ENCODE results near the gene C9orf78.

Gene C9orf78

GRCh38 chr9:129835128-129835859 lies at the start of gene C9orf78, which contains the start of gene USP20:
Gene C9orf78, minus strand, starts transcription at chr9:129835275. Its CDS starts 54 bp downstream, at chr9:129835221.
Gene USP20, plus strand, starts transcription at chr9:129835458. Its CDS starts 17,098 bp downstream, at chr9:129852556.
- peak within 1 kb of the TSS; percentile 84 to 96 (median 86) for H3K9ac ChIP-seq (ENCODE audit: low read length in 5 of 5)
- H3K27ac ChIP-seq (ENCODE audit: low read depth, low read length), result peak within 1 kb of the TSS; percentile 72
- peaks cover 3 to 35% (median 28%) of the 10 kb centered on the region in 5 donors for H3K4me1 ChIP-seq (ENCODE audit: control insufficient read depth in 5 of 5, insufficient read depth in 5 of 5, low read length in 5 of 5)
- no peaks in the 10 kb centered on the region for H3K9me3 ChIP-seq (ENCODE audit: control insufficient read depth in 5 of 5, low read length in 5 of 5)
- no peaks in the 10 kb centered on the region for H3K27me3 ChIP-seq (ENCODE audit: control insufficient read depth in 5 of 5, insufficient read depth in 4 of 5, low read length in 5 of 5)
- peak within 1 kb of the TSS; percentile 82 to 99 (median 96) for H3K4me3 ChIP-seq (ENCODE audit: low read depth in 1 of 5, low read length in 5 of 5)
- peaks cover 0 to 26% (median 17%) of the 10 kb centered on the region in 5 donors for H3K36me3 ChIP-seq (ENCODE audit: control insufficient read depth in 5 of 5, insufficient read depth in 5 of 5, low read length in 5 of 5)

- H3K9ac ChIP-seq (ENCODE audit: low read length in 5 of 5), result peak overlapping the region in 3 of 5 donors; percentile 59 to 80 (median 76)
- H3K27me3 ChIP-seq (ENCODE audit: control insufficient read depth in 5 of 5, insufficient read depth in 4 of 5, low read length in 5 of 5), result no peaks in the 10 kb centered on the region
- peak overlapping the region; percentile 54 to 79 (median 62) for H3K4me3 ChIP-seq (ENCODE audit: low read depth in 1 of 5, low read length in 5 of 5)
- peaks cover 3 to 50% (median 30%) of the 10 kb centered on the region in 5 donors for H3K4me1 ChIP-seq (ENCODE audit: control insufficient read depth in 5 of 5, insufficient read depth in 5 of 5, low read length in 5 of 5)
- H3K36me3 ChIP-seq (ENCODE audit: control insufficient read depth in 5 of 5, insufficient read depth in 5 of 5, low read length in 5 of 5), result peaks cover 0 to 34% (median 5%) of the 10 kb centered on the region in 5 donors
- H3K27ac ChIP-seq (ENCODE audit: low read depth, low read length), result peak overlapping the region; percentile 57
- no peaks in the 10 kb centered on the region for H3K9me3 ChIP-seq (ENCODE audit: control insufficient read depth in 5 of 5, low read length in 5 of 5)
Observed at GRCh38 chr9:129884220-129885017, 49.3 kb upstream of the C9orf78 start.

GRCh38 chr9:129881547-129882324 lies 46.7 kb upstream of the C9orf78 start:
- H3K27ac ChIP-seq (ENCODE audit: low read depth, low read length), result no peak overlapping the region
- H3K9ac ChIP-seq (ENCODE audit: low read length in 5 of 5), result no peak overlapping the region

GRCh38 chr9:129880654-129881546 lies 45.8 kb upstream of the C9orf78 start:
- no peak overlapping the region for H3K9ac ChIP-seq (ENCODE audit: low read length in 5 of 5)
- H3K36me3 ChIP-seq (ENCODE audit: control insufficient read depth in 5 of 5, insufficient read depth in 5 of 5, low read length in 5 of 5), result peaks cover 0 to 46% (median 18%) of the 10 kb centered on the region in 5 donors
- H3K4me3 ChIP-seq (ENCODE audit: low read depth in 1 of 5, low read length in 5 of 5), result no peak overlapping the region
- no peak overlapping the region for H3K27ac ChIP-seq (ENCODE audit: low read depth, low read length)
- no peaks in the 10 kb centered on the region for H3K9me3 ChIP-seq (ENCODE audit: control insufficient read depth in 5 of 5, low read length in 5 of 5)
- H3K27me3 ChIP-seq (ENCODE audit: control insufficient read depth in 5 of 5, insufficient read depth in 4 of 5, low read length in 5 of 5), result no peaks in the 10 kb centered on the region
- peaks cover 0 to 21% (median 19%) of the 10 kb centered on the region in 5 donors for H3K4me1 ChIP-seq (ENCODE audit: control insufficient read depth in 5 of 5, insufficient read depth in 5 of 5, low read length in 5 of 5)

More at GRCh38 chr9:129881547-129882324, 46.7 kb upstream of the C9orf78 start:
- H3K9me3 ChIP-seq (ENCODE audit: control insufficient read depth in 5 of 5, low read length in 5 of 5), result no peaks in the 10 kb centered on the region
- no peaks in the 10 kb centered on the region for H3K27me3 ChIP-seq (ENCODE audit: control insufficient read depth in 5 of 5, insufficient read depth in 4 of 5, low read length in 5 of 5)
- peaks cover 3 to 29% (median 27%) of the 10 kb centered on the region in 5 donors for H3K4me1 ChIP-seq (ENCODE audit: control insufficient read depth in 5 of 5, insufficient read depth in 5 of 5, low read length in 5 of 5)
- H3K36me3 ChIP-seq (ENCODE audit: control insufficient read depth in 5 of 5, insufficient read depth in 5 of 5, low read length in 5 of 5), result peaks cover 0 to 42% (median 13%) of the 10 kb centered on the region in 5 donors
- H3K4me3 ChIP-seq (ENCODE audit: low read depth in 1 of 5, low read length in 5 of 5), result no peak overlapping the region

- H3K9ac ChIP-seq (ENCODE audit: low read length in 5 of 5), result no peak overlapping the region
- peaks cover 0 to 15% (median 14%) of the 10 kb centered on the region in 5 donors for H3K4me1 ChIP-seq (ENCODE audit: control insufficient read depth in 5 of 5, insufficient read depth in 5 of 5, low read length in 5 of 5)
- H3K36me3 ChIP-seq (ENCODE audit: control insufficient read depth in 5 of 5, insufficient read depth in 5 of 5, low read length in 5 of 5), result peaks cover 0 to 54% (median 26%) of the 10 kb centered on the region in 5 donors
- no peaks in the 10 kb centered on the region for H3K27me3 ChIP-seq (ENCODE audit: control insufficient read depth in 5 of 5, insufficient read depth in 4 of 5, low read length in 5 of 5)
- no peaks in the 10 kb centered on the region for H3K9me3 ChIP-seq (ENCODE audit: control insufficient read depth in 5 of 5, low read length in 5 of 5)
- no peak overlapping the region for H3K27ac ChIP-seq (ENCODE audit: low read depth, low read length)
- no peak overlapping the region for H3K4me3 ChIP-seq (ENCODE audit: low read depth in 1 of 5, low read length in 5 of 5)
Observed at GRCh38 chr9:129879991-129880653, 45.0 kb upstream of the C9orf78 start.

- H3K36me3 ChIP-seq (ENCODE audit: control insufficient read depth in 5 of 5, insufficient read depth in 5 of 5, low read length in 5 of 5), result peaks cover 0 to 63% (median 35%) of the 10 kb centered on the region in 5 donors
Observed at GRCh38 chr9:129879103-129879699, 44.1 kb upstream of the C9orf78 start.

GRCh38 chr9:129878291-129878690 lies 43.2 kb upstream of the C9orf78 start:
- Histone ChIP-seq H3K27me3 (ENCODE audit: control insufficient read depth in 5 of 5, insufficient read depth in 4 of 5, low read length in 5 of 5) (no peaks in the 10 kb centered on the region), H3K4me3 (ENCODE audit: low read depth in 1 of 5, low read length in 5 of 5) (no peak overlapping the region), H3K9me3 (ENCODE audit: control insufficient read depth in 5 of 5, low read length in 5 of 5) (no peaks in the 10 kb centered on the region), H3K36me3 (ENCODE audit: control insufficient read depth in 5 of 5, insufficient read depth in 5 of 5, low read length in 5 of 5) (peaks cover 0 to 71% (median 44%) of the 10 kb centered on the region in 5 donors), H3K27ac (ENCODE audit: low read depth, low read length) (no peak overlapping the region), H3K4me1 (ENCODE audit: control insufficient read depth in 5 of 5, insufficient read depth in 5 of 5, low read length in 5 of 5) (no peaks in the 10 kb centered on the region), H3K9ac (ENCODE audit: low read length in 5 of 5) (no peak overlapping the region)

More at GRCh38 chr9:129879103-129879699, 44.1 kb upstream of the C9orf78 start:
- Histone ChIP-seq H3K27ac (ENCODE audit: low read depth, low read length) (no peak overlapping the region), H3K9me3 (ENCODE audit: control insufficient read depth in 5 of 5, low read length in 5 of 5) (no peaks in the 10 kb centered on the region), H3K4me1 (ENCODE audit: control insufficient read depth in 5 of 5, insufficient read depth in 5 of 5, low read length in 5 of 5) (peaks cover 0 to 6% (median 5%) of the 10 kb centered on the region in 5 donors), H3K27me3 (ENCODE audit: control insufficient read depth in 5 of 5, insufficient read depth in 4 of 5, low read length in 5 of 5) (no peaks in the 10 kb centered on the region), H3K9ac (ENCODE audit: low read length in 5 of 5) (no peak overlapping the region), H3K4me3 (ENCODE audit: low read depth in 1 of 5, low read length in 5 of 5) (no peak overlapping the region)

- H3K9me3 ChIP-seq (ENCODE audit: control insufficient read depth in 5 of 5, low read length in 5 of 5), result no peaks in the 10 kb centered on the region
- H3K9ac ChIP-seq (ENCODE audit: low read length in 5 of 5), result no peak overlapping the region
- no peak overlapping the region for H3K4me3 ChIP-seq (ENCODE audit: low read depth in 1 of 5, low read length in 5 of 5)
- peaks cover 0 to 62% (median 40%) of the 10 kb centered on the region in 5 donors for H3K36me3 ChIP-seq (ENCODE audit: control insufficient read depth in 5 of 5, insufficient read depth in 5 of 5, low read length in 5 of 5)
- H3K27me3 ChIP-seq (ENCODE audit: control insufficient read depth in 5 of 5, insufficient read depth in 4 of 5, low read length in 5 of 5), result no peaks in the 10 kb centered on the region
- H3K27ac ChIP-seq (ENCODE audit: low read depth, low read length), result no peak overlapping the region
- H3K4me1 ChIP-seq (ENCODE audit: control insufficient read depth in 5 of 5, insufficient read depth in 5 of 5, low read length in 5 of 5), result no peaks in the 10 kb centered on the region
Observed at GRCh38 chr9:129876815-129877214, 41.7 kb upstream of the C9orf78 start.
